PC-9 (cell line): ENCODE data around the gene SLC7A8.

Experiments used
- EZH2 ChIP-seq: fragments of 200-600 bp; sonication (generic); IDR thresholded peaks from 2 replicates; pipeline ENCODE4 v1.8.0; 2017; ENCODE audit warnings: antibody characterized with exemption, low read depth
- TF ChIP-seq, protein P1 (sequence below): fragments of 200-600 bp; sonication (generic); conservative IDR thresholded peaks from 2 replicates; pipeline ENCODE4 v1.6.1; 2017; ENCODE audit warnings: mixed run types, antibody characterized with exemption, mild to moderate bottlenecking, moderate library complexity

GRCh38 chr14:23147676-23148075, 35.8 kb downstream of the SLC7A8 start:
- TF ChIP-seq, protein P1, sequence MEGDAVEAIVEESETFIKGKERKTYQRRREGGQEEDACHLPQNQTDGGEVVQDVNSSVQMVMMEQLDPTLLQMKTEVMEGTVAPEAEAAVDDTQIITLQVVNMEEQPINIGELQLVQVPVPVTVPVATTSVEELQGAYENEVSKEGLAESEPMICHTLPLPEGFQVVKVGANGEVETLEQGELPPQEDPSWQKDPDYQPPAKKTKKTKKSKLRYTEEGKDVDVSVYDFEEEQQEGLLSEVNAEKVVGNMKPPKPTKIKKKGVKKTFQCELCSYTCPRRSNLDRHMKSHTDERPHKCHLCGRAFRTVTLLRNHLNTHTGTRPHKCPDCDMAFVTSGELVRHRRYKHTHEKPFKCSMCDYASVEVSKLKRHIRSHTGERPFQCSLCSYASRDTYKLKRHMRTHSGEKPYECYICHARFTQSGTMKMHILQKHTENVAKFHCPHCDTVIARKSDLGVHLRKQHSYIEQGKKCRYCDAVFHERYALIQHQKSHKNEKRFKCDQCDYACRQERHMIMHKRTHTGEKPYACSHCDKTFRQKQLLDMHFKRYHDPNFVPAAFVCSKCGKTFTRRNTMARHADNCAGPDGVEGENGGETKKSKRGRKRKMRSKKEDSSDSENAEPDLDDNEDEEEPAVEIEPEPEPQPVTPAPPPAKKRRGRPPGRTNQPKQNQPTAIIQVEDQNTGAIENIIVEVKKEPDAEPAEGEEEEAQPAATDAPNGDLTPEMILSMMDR, result no peak
- TF ChIP-seq EZH2, result no peak
